SU-DHL-6 (cell line): ENCODE results near the gene LGALS9.
A peak's percentile ranks its signal among the peaks of the same experiment; 100 is the strongest.
"Not testable (repeated sequence)": the region's sequence is repeated elsewhere in the genome, so short reads cannot be mapped to it uniquely, and the experiment has no call there.

Experiments
- H2AFZ ChIP-seq: fragments of 200-600 bp; sonication (generic); 2 replicates; pipeline ENCODE4 v1.6.1; 2014; ENCODE audit warnings: low read depth, mild to moderate bottlenecking, moderate library complexity, mixed read lengths, antibody characterized with exemption, low read length; ENCODE audit not compliant: severe bottlenecking
- H3F3A ChIP-seq: fragments of 200-600 bp; shearing (Covaris generic); 2 replicates; pipeline ENCODE4 v1.6.0; 2016; ENCODE audit warnings: antibody characterized with exemption, mild to moderate bottlenecking; ENCODE audit not compliant: insufficient read depth
- H3K27ac ChIP-seq: fragments of 200-600 bp; sonication (generic); 2 replicates; pipeline ENCODE4 v1.5.1; 2016; ENCODE audit warnings: low read depth, mild to moderate bottlenecking, low read length, moderate library complexity, mixed read lengths
- H3K27me3 ChIP-seq: fragments of 200-600 bp; sonication (generic), shearing (Covaris generic); 2 replicates; pipeline ENCODE4 v1.6.0; 2014; ENCODE audit warnings: mild to moderate bottlenecking, low read length
- H3K36me3 ChIP-seq: fragments of 200-600 bp; sonication (generic); 2 replicates; pipeline ENCODE4 v1.6.1; 2014; ENCODE audit warnings: mild to moderate bottlenecking, low read length, mixed read lengths
- H3K4me2 ChIP-seq: fragments of 300-600, 200-600 bp; shearing (Covaris generic), sonication (generic); 2 replicates; pipeline ENCODE4 v1.6.0; 2014; ENCODE audit warnings: low read length, low read depth, mild to moderate bottlenecking; ENCODE audit not compliant: poor library complexity, severe bottlenecking
- H3K4me3 ChIP-seq: fragments of 200-600 bp; sonication (generic); 2 replicates; pipeline ENCODE4 v1.5.1; 2014; ENCODE audit warnings: antibody characterized with exemption, low read length, mild to moderate bottlenecking, mixed read lengths; ENCODE audit not compliant: insufficient read depth, poor library complexity, severe bottlenecking
- H3K79me2 ChIP-seq: fragments of 200-600 bp; sonication (generic); 2 replicates; pipeline ENCODE4 v1.6.1; 2014; ENCODE audit warnings: mild to moderate bottlenecking, low read length, moderate library complexity; ENCODE audit not compliant: insufficient read depth
- H3K9ac ChIP-seq: fragments of 200-600 bp; sonication (generic); 2 replicates; pipeline ENCODE4 v1.7.0; 2014; ENCODE audit warnings: mild to moderate bottlenecking, low read length
- H3K9me2 ChIP-seq: fragments of 200-600 bp; sonication (generic); replicated peaks from 2 replicates; pipeline ENCODE4 v1.6.1; 2014; ENCODE audit warnings: low read length; ENCODE audit not compliant: insufficient read depth
- H3K9me3 ChIP-seq: fragments of 200-600 bp; sonication (generic); 2 replicates; pipeline ENCODE4 v1.6.1; 2014; ENCODE audit warnings: low read length, mixed read lengths; ENCODE audit not compliant: insufficient read depth
- H4K20me1 ChIP-seq: fragments of 200-600 bp; sonication (generic); 2 replicates; pipeline ENCODE4 v1.6.1; 2014; ENCODE audit warnings: low read depth, mild to moderate bottlenecking, antibody characterized with exemption, low read length, moderate library complexity, mixed read lengths
- CTCF ChIP-seq: fragments of 200-600 bp; sonication (generic); IDR thresholded peaks from one replicate; pipeline ENCODE4 v1.5.1; 2017; ENCODE audit warnings: antibody characterized with exemption, mild to moderate bottlenecking, low read length, moderate library complexity; ENCODE audit not compliant: insufficient read depth, poor library complexity, severe bottlenecking
- EZH2phosphoT487 ChIP-seq: fragments of 200-600 bp; sonication (generic), shearing (Covaris generic); conservative IDR thresholded peaks from 2 replicates; pipeline ENCODE4 v1.6.1; 2018; ENCODE audit warnings: mild to moderate bottlenecking, antibody characterized with exemption, low read length, moderate library complexity, mixed read lengths

The LGALS9 gene

GRCh38 chr17:27634776-27635175 lies 3.8 kb downstream of the LGALS9 start:
- Histone ChIP-seq H3K36me3 (no peaks in the 10 kb centered on the region), H2AFZ (no peak overlapping the region), H3K9ac (no peak overlapping the region), H3K27ac (no peak overlapping the region), H3K9me2 (no peaks in the 10 kb centered on the region), H3K79me2 (no peaks in the 10 kb centered on the region), H3K27me3 (no peaks in the 10 kb centered on the region), H3K4me3 (no peak overlapping the region), H3F3A (no peaks in the 10 kb centered on the region), H3K4me2 (no peak overlapping the region), H3K9me3 (no peaks in the 10 kb centered on the region), H4K20me1 (no peaks in the 10 kb centered on the region)
- TF ChIP-seq EZH2phosphoT487 = no peak
- no peak for TF ChIP-seq CTCF

GRCh38 chr17:27635275-27635823 lies 4.4 kb downstream of the LGALS9 start:
- Histone ChIP-seq H4K20me1 (no peaks in the 10 kb centered on the region), H2AFZ (no peak overlapping the region), H3F3A (no peaks in the 10 kb centered on the region), H3K27ac (no peak overlapping the region), H3K27me3 (no peaks in the 10 kb centered on the region), H3K4me3 (no peak overlapping the region), H3K36me3 (no peaks in the 10 kb centered on the region), H3K9me2 (no peaks in the 10 kb centered on the region), H3K9me3 (no peaks in the 10 kb centered on the region), H3K4me2 (peak overlapping the region; percentile 15), H3K79me2 (no peaks in the 10 kb centered on the region), H3K9ac (no peak overlapping the region)
- no peak for TF ChIP-seq EZH2phosphoT487
- no peak for TF ChIP-seq CTCF

GRCh38 chr17:27636005-27636520 lies 5.1 kb downstream of the LGALS9 start:
- not testable (repeated sequence) for H2AFZ ChIP-seq, H3K9me3 ChIP-seq, H3K4me3 ChIP-seq, H3K9ac ChIP-seq, H3F3A ChIP-seq, H3K4me2 ChIP-seq, H4K20me1 ChIP-seq, H3K27me3 ChIP-seq, H3K9me2 ChIP-seq, H3K27ac ChIP-seq, H3K36me3 ChIP-seq, H3K79me2 ChIP-seq

GRCh38 chr17:27637818-27638217 lies 6.8 kb downstream of the LGALS9 start:
- H2AFZ ChIP-seq, H3K9me3 ChIP-seq, H3K79me2 ChIP-seq, H3K36me3 ChIP-seq, H3K9me2 ChIP-seq, H3K27me3 ChIP-seq, H4K20me1 ChIP-seq, H3K4me3 ChIP-seq, H3K27ac ChIP-seq, H3K4me2 ChIP-seq, H3F3A ChIP-seq, H3K9ac ChIP-seq: not testable (repeated sequence)

DNA sequence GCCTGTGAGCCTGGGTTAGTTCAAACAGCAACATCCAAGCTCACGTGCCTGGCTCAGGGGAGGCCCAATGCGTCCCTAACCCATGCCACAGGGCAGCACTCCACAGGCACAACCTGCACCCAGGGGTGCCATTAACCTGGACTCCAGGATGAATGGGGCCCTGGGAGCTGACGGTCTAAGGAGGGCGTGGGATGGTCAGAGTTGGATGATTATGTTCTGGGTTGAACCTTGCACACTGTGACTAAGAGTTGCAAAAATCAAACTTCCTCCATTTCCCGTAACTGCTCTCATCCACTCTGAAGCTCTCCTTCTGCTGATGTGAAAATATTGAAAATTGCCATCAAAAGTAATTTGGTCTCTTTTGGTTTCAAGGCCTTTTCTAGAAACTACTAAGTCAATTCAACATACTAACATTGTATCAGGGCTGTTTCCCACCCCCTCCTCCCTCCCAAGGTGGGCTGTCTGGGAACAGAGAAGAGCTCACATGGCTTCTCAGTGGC lies 7.5 kb downstream of the LGALS9 start:
- H3K9ac ChIP-seq, H3K4me2 ChIP-seq, H3K9me3 ChIP-seq: not testable (repeated sequence)

More for the DNA sequence above, 7.5 kb downstream of the LGALS9 start:
- not testable (repeated sequence) for H3F3A ChIP-seq, H3K9me2 ChIP-seq, H3K27ac ChIP-seq, H3K79me2 ChIP-seq, H2AFZ ChIP-seq, H3K4me3 ChIP-seq, H4K20me1 ChIP-seq, H3K27me3 ChIP-seq, H3K36me3 ChIP-seq
